Measurements from ENCODE around the gene ZXDC.

Gene ZXDC

GRCh38 chr3:126490619-126491018 is 14.9 kb upstream of the ZXDC start:
- WGBS, 2 experiments: 77% methylated on average over 6 of the region's 6 CpGs

DNA sequence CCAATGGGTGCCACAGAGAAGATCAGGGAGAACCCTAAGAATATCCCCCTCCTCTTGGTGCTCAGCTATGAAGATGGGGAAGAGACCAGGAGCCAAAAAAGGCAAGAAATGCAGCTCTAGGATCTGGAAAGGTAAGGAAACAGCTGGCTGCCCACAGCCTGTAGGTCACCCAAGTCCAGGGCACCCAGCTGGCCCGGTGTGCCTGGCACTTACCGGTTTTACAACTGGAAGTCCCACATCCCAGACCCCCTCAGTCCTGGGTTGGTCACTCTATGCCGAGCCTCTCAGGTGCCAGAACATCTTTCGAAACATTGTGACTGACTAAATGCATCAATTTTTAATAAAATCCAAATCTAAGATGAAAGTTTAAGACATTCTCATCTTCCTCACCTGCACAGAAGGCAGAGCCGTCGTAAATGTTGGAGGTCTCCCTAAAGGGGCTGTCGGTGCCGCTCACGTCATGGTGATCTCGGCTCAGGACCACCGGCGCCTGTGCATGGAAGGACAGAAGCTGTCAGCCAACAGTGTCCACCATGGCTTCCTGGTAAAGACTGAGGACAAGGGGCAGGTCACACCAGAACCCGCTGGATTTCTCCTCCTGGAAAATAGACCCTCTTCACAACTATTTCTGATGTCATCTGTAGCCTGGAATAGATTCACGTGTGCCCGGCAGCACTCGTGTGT is 13.3 kb upstream of the ZXDC start:
- H3K9me3 ChIP-seq (ENCODE audit: control insufficient read depth, low read length): no peaks in the 10 kb centered on the region
- WGBS, 2 experiments: 95 to 96% methylated on average over 16 of the region's 16 CpGs
- H3K27ac ChIP-seq (ENCODE audit: insufficient read depth, low read depth, low read length, poor library complexity, severe bottlenecking): no peak overlapping the region
- no peak overlapping the region for H3K4me3 ChIP-seq (ENCODE audit: insufficient read depth, low read depth, low read length)
- H3K4me1 ChIP-seq (ENCODE audit: control insufficient read depth, insufficient read depth, low read length): peaks cover 4% of the 10 kb centered on the region
- no peaks in the 10 kb centered on the region for H3K36me3 ChIP-seq (ENCODE audit: control insufficient read depth, insufficient read depth, low read length)
- no peaks in the 10 kb centered on the region for H3K27me3 ChIP-seq (ENCODE audit: control insufficient read depth, insufficient read depth, low read length, poor library complexity, severe bottlenecking)

More at GRCh38 chr3:126490619-126491018, 14.9 kb upstream of the ZXDC start:
- no peaks in the 10 kb centered on the region for H3K27me3 ChIP-seq (ENCODE audit: control insufficient read depth, insufficient read depth, low read length, poor library complexity, severe bottlenecking)
- peaks cover 4% of the 10 kb centered on the region for H3K4me1 ChIP-seq (ENCODE audit: control insufficient read depth, insufficient read depth, low read length)
- no peaks in the 10 kb centered on the region for H3K9me3 ChIP-seq (ENCODE audit: control insufficient read depth, low read length)
- no peak overlapping the region for H3K27ac ChIP-seq (ENCODE audit: insufficient read depth, low read depth, low read length, poor library complexity, severe bottlenecking)
- no peak overlapping the region for H3K4me3 ChIP-seq (ENCODE audit: insufficient read depth, low read depth, low read length)
- H3K36me3 ChIP-seq (ENCODE audit: control insufficient read depth, insufficient read depth, low read length): no peaks in the 10 kb centered on the region

DNA sequence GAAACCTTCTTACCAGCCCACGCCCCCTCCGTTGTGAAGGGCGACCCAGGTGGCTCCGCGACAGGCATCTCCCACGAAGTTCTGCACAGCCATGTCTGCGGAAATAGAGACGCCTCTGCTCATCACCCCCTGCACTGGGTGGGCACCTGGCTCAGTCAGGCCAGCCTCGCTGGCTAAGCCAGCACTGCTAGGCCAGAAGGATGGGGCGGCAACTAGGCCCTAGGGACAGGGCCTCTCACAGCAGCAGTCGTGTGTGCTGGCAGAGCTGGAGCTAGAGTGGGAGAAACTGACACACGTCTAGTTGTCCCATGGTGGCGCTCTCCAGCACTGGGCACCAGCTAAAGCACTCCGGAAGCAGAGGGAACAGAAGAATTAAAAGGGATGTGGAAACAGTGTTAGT is 12.5 kb upstream of the ZXDC start:
- H3K9me3 ChIP-seq (ENCODE audit: control insufficient read depth, low read length): no peaks in the 10 kb centered on the region
- 88% methylated on average over 14 of the region's 14 CpGs for WGBS, 2 experiments
- peaks cover 4% of the 10 kb centered on the region for H3K4me1 ChIP-seq (ENCODE audit: control insufficient read depth, insufficient read depth, low read length)

GRCh38 chr3:126487151-126487771 is 11.6 kb upstream of the ZXDC start:
- Histone ChIP-seq H3K4me1 (ENCODE audit: control insufficient read depth, insufficient read depth, low read length) (peaks cover 4% of the 10 kb centered on the region), H3K4me3 (ENCODE audit: insufficient read depth, low read depth, low read length) (no peak overlapping the region), H3K9me3 (ENCODE audit: control insufficient read depth, low read length) (no peaks in the 10 kb centered on the region), H3K27ac (ENCODE audit: insufficient read depth, low read depth, low read length, poor library complexity, severe bottlenecking) (no peak overlapping the region), H3K27me3 (ENCODE audit: control insufficient read depth, insufficient read depth, low read length, poor library complexity, severe bottlenecking) (no peaks in the 10 kb centered on the region), H3K36me3 (ENCODE audit: control insufficient read depth, insufficient read depth, low read length) (no peaks in the 10 kb centered on the region)
- WGBS, 2 experiments: 81 to 82% methylated on average over 17 of the region's 17 CpGs

More for the DNA sequence above, 12.5 kb upstream of the ZXDC start:
- Histone ChIP-seq H3K27me3 (ENCODE audit: control insufficient read depth, insufficient read depth, low read length, poor library complexity, severe bottlenecking) (no peaks in the 10 kb centered on the region), H3K27ac (ENCODE audit: insufficient read depth, low read depth, low read length, poor library complexity, severe bottlenecking) (no peak overlapping the region), H3K4me3 (ENCODE audit: insufficient read depth, low read depth, low read length) (no peak overlapping the region), H3K36me3 (ENCODE audit: control insufficient read depth, insufficient read depth, low read length) (no peaks in the 10 kb centered on the region)

GRCh38 chr3:126486360-126486847 is 10.7 kb upstream of the ZXDC start:
- WGBS, 2 experiments: 93 to 95% methylated on average over 14 of the region's 14 CpGs
- H3K27ac ChIP-seq (ENCODE audit: insufficient read depth, low read depth, low read length, poor library complexity, severe bottlenecking): no peak overlapping the region
- no peaks in the 10 kb centered on the region for H3K36me3 ChIP-seq (ENCODE audit: control insufficient read depth, insufficient read depth, low read length)
- no peak overlapping the region for H3K4me3 ChIP-seq (ENCODE audit: insufficient read depth, low read depth, low read length)
- no peaks in the 10 kb centered on the region for H3K9me3 ChIP-seq (ENCODE audit: control insufficient read depth, low read length)
- H3K4me1 ChIP-seq (ENCODE audit: control insufficient read depth, insufficient read depth, low read length): peaks cover 4% of the 10 kb centered on the region
- no peaks in the 10 kb centered on the region for H3K27me3 ChIP-seq (ENCODE audit: control insufficient read depth, insufficient read depth, low read length, poor library complexity, severe bottlenecking)

GRCh38 chr3:126485956-126486355 is 10.3 kb upstream of the ZXDC start:
- H3K4me3 ChIP-seq (ENCODE audit: insufficient read depth, low read depth, low read length): no peak overlapping the region
- peaks cover 4% of the 10 kb centered on the region for H3K4me1 ChIP-seq (ENCODE audit: control insufficient read depth, insufficient read depth, low read length)
- H3K27me3 ChIP-seq (ENCODE audit: control insufficient read depth, insufficient read depth, low read length, poor library complexity, severe bottlenecking): no peaks in the 10 kb centered on the region
- H3K36me3 ChIP-seq (ENCODE audit: control insufficient read depth, insufficient read depth, low read length): no peaks in the 10 kb centered on the region
- WGBS, 2 experiments: 94 to 95% methylated on average over 9 of the region's 9 CpGs
- H3K27ac ChIP-seq (ENCODE audit: insufficient read depth, low read depth, low read length, poor library complexity, severe bottlenecking): no peak overlapping the region
- H3K9me3 ChIP-seq (ENCODE audit: control insufficient read depth, low read length): no peaks in the 10 kb centered on the region

DNA sequence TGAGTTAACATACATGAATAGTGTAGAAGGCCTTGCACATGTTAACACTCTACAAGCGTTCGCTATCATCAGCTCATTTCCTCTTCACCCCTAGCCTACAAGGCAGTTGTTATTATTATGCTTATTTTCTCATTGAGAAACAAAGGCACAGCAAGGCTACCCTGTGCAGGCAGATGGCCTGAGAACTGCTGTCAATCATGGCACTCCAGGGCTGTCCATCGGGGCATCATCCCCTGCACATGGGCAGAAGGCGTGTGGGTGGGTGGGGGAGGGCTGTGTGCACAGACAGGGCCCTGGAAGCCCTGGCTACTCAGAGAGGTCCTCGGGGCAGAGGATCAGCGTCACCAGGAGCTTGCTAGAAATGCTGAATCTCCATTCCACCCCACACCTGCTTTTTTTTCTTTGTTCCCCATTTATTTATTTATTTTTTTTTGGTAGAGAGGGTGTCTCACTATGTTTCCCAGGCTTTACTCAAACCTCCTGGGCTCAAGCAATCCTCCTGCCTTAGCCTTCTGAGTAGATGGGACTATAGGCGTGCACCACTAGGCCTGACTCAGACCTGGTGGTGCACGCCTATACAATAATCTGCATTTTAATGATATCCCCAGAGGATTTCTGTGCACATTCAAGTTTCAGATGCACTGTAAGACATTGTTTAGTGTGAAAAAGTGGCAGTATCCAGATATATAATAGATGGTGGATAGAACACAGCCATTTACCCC is 9.6 kb upstream of the ZXDC start:
- 52% methylated on average over 8 of the region's 8 CpGs for WGBS, 2 experiments
- Histone ChIP-seq H3K4me1 (ENCODE audit: control insufficient read depth, insufficient read depth, low read length) (peaks cover 4% of the 10 kb centered on the region), H3K27me3 (ENCODE audit: control insufficient read depth, insufficient read depth, low read length, poor library complexity, severe bottlenecking) (no peaks in the 10 kb centered on the region), H3K9me3 (ENCODE audit: control insufficient read depth, low read length) (no peaks in the 10 kb centered on the region), H3K36me3 (ENCODE audit: control insufficient read depth, insufficient read depth, low read length) (no peaks in the 10 kb centered on the region), H3K4me3 (ENCODE audit: insufficient read depth, low read depth, low read length) (no peak overlapping the region), H3K27ac (ENCODE audit: insufficient read depth, low read depth, low read length, poor library complexity, severe bottlenecking) (no peak overlapping the region)

GRCh38 chr3:126484662-126485061 is 9.0 kb upstream of the ZXDC start:
- H3K4me1 ChIP-seq (ENCODE audit: control insufficient read depth, insufficient read depth, low read length): no peaks in the 10 kb centered on the region
- no peaks in the 10 kb centered on the region for H3K36me3 ChIP-seq (ENCODE audit: control insufficient read depth, insufficient read depth, low read length)
- H3K4me3 ChIP-seq (ENCODE audit: insufficient read depth, low read depth, low read length): no peak overlapping the region
- no peaks in the 10 kb centered on the region for H3K9me3 ChIP-seq (ENCODE audit: control insufficient read depth, low read length)
- no peak overlapping the region for H3K27ac ChIP-seq (ENCODE audit: insufficient read depth, low read depth, low read length, poor library complexity, severe bottlenecking)
- H3K27me3 ChIP-seq (ENCODE audit: control insufficient read depth, insufficient read depth, low read length, poor library complexity, severe bottlenecking): no peaks in the 10 kb centered on the region
- WGBS, 2 experiments: 76 to 82% methylated on average over 3 of the region's 3 CpGs

DNA sequence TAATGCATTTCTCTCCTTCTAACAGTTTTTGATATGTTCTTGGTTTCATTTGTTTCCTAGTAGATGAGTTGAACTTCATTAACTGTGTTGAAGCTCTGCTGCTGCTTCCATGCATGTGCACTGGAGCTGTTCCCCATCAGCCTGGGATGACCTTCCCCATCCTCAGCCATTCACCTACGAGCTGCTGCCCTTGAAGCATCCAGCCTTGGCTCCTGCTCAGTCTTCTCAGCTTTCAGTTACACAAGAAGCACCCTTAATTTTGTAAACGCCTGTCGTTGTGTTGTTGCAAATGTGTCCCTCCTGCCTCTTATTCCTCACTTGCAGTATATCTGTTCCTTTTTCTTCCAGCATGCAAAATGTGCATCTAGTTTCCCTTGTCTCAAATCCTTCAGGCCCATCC is 8.5 kb upstream of the ZXDC start:
- Histone ChIP-seq H3K27ac (ENCODE audit: insufficient read depth, low read depth, low read length, poor library complexity, severe bottlenecking) (no peak overlapping the region), H3K4me1 (ENCODE audit: control insufficient read depth, insufficient read depth, low read length) (no peaks in the 10 kb centered on the region), H3K9me3 (ENCODE audit: control insufficient read depth, low read length) (no peaks in the 10 kb centered on the region), H3K27me3 (ENCODE audit: control insufficient read depth, insufficient read depth, low read length, poor library complexity, severe bottlenecking) (no peaks in the 10 kb centered on the region), H3K36me3 (ENCODE audit: control insufficient read depth, insufficient read depth, low read length) (no peaks in the 10 kb centered on the region), H3K4me3 (ENCODE audit: insufficient read depth, low read depth, low read length) (no peak overlapping the region)
- 87 to 88% methylated on average over 3 of the region's 3 CpGs for WGBS, 2 experiments

DNA sequence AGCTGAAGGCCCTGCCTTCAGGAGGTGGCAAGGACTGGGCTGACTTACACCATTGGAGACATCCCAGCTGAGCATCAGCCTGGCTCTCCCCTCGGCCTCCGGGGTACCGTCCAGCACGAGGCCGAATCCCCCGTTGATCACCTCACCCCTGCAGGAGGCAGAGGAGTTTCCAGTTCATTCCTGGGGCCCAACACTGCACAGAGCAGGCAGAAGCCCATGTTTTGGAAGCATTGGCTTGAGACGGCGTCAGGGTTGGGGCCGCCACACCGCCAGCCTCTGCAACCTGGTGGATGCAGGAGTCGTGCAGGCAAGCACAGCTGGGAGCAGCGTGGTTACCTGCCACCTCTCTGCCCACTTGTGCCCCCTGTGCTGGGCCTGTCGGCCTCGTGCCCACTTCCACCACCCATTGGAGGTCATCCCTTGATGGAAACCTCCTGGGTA is 7.7 kb upstream of the ZXDC start:
- no peak overlapping the region for H3K4me3 ChIP-seq (ENCODE audit: insufficient read depth, low read depth, low read length)
- no peaks in the 10 kb centered on the region for H3K27me3 ChIP-seq (ENCODE audit: control insufficient read depth, insufficient read depth, low read length, poor library complexity, severe bottlenecking)
- no peak overlapping the region for H3K27ac ChIP-seq (ENCODE audit: insufficient read depth, low read depth, low read length, poor library complexity, severe bottlenecking)
- no peaks in the 10 kb centered on the region for H3K36me3 ChIP-seq (ENCODE audit: control insufficient read depth, insufficient read depth, low read length)
- WGBS, 2 experiments: 93% methylated on average over 14 of the region's 14 CpGs
- no peaks in the 10 kb centered on the region for H3K4me1 ChIP-seq (ENCODE audit: control insufficient read depth, insufficient read depth, low read length)
- H3K9me3 ChIP-seq (ENCODE audit: control insufficient read depth, low read length): no peaks in the 10 kb centered on the region

Measured in ectodermal cell (in vitro differentiated cells).